Activated CD4-positive, alpha-beta T cell treated with anti-CD3 and anti-CD28 coated beads for 4 hours (primary cell): ENCODE data around the gene POC1A.

ENCODE experiments used
- DNase-seq, 2 donors: peaks; one replicate each; pipeline ENCODE4 v3.0.0-alpha.2; 2020

POC1A gene

GRCh38 chr3:52063026-52063723 is 91.0 kb downstream of the POC1A start:
- DNase-seq, result no peak

- DNase-seq, result no peak
These were observed 91.7 kb downstream of the POC1A start for GRCh38 chr3:52062505-52062904.

DNA sequence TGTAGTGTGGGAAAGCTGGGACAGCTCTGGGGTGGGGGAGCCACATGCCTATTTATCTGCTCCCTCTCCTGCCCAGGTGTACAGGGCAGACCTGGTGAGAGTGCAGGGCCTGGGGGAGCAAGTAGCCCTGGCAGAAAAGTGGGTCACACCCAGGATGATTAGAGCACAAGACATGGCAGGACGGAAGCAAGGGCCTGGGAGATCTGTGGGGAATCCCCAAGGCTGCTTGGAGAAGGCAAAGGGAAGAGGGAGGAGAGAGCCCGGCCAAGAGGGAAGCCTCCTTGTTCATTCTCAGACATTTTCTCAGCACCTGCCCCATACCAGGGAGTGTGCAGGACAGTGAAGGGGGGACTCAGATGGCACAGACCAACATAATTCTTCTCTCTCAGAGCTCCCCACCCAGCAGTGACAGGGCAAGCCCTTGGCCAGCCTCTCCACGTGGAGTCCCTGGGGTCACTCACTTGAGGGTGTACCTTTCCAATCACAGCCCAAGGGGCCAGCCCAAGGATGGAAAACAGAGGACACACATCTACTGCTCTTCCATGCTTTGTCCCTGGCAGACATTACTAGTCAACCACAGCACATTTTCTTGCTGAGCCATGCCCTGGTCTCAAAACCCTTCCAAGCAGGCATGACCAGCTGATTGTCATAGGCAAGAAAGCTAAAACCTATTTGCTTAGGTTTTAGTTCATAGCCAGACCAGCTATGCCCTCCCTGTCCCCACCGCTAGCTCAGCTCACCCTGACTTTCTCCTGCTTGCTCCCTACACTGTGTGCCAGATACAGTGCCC is 92.9 kb downstream of the POC1A start:
- no peak for DNase-seq

GRCh38 chr3:52059781-52060180 is 94.4 kb downstream of the POC1A start:
- no peak for DNase-seq

DNA sequence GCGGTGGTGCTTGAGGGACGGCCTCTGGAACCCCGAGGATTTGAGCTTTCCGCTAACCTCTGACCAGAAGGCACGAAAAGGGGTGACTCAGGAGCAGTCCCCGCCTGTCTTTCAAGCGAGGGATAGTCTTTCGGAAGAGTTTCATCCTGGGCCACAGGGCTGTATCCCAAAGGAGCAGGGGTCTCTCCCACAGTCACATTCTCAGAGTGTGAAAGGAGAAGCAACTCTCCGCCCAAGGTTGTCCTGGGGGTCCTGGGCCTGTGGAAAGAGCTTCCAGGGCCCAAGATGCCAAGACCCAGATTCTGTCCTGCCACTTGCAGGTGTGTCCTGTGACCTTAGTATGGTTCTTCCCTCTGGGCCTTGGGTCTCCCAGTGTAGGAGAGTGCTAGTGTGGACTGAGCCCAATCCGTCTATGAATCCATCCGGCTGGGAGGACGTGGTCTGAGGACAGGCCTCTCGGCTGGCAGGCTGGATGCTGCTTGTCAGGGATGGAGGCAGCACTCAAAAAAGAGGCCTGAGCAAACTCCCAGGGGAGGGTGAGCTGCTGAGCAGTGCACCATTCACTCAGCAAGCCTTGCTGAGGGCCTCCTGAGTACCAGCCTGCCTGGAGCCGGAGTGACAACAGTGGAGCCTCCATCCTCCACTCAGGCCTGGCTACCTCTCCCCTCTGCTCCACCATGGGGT is 96.3 kb downstream of the POC1A start:
- no peak for DNase-seq

DNA sequence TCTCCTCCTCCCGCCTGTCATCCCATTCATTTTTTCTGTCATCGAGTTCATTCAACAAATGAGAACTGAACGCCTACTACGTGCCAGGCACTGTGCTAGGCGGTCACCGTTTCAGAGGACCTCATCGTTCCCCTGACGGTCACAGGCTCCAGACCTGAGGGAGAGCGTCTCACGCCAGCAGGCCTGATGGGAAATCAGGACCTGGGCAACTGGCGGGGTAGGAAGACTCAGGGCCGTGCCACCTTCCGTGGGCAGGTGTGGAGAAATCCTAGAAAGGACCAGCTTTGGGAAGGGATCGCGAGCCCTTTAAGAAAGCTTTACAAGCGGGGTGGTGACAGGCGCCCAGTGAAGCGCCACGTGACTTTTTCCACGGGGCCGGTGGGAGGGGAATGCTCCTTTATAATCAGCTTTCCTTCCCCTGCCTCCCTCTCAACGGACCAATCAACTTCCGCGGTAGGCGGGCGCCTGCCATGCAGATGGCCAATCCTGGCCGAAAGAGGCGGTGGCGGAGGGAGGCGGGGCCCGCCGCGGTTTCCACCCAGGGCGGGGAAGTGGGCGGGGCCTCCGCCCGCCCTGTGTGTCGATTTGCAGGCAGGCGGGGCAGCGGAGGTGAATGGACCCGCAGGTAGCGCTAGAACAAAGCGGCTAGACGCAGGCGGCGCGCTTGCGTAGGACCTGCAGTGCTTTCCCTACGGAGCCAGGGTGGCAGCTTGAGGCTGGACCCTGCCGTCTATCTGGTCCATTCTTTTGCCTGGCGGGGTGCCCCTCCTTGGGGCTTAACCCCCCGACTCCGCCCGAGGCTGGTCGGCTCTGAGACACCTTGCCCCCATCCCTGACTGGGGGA is 97.0 kb downstream of the POC1A start:
- DNase-seq, result peak; percentile 99

DNA sequence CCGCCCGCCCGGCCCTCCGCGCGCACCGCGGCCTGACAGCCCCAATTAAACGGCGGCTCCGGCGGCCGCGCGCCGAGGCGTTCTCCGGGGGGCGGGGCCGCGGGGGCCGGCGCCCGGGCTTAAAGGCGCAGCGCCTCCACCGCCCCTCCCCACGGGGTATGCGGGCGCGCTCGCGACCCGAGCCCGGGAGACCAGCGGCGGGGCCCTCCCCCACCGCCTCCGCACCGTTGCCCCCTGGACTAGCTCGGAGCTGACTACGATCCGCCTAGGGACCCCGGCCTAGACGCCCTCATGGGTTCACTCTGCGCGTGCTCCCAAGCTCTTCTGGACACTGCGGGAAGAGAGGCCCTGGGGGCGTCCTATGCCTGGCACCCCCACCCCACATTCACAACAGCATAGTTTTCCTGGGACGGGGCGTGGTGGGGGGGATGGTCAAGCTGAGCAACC is 97.7 kb downstream of the POC1A start, which contains the start of gene DUSP7:
DUSP7 (minus strand) TSS at position 51 of the 447 bp plus-strand sequence. CDS start 205 bp downstream, outside the sequence.
- DNase-seq, result peak; percentile 67 to 73

GRCh38 chr3:52055537-52056351 is 98.5 kb downstream of the POC1A start:
- DNase-seq, result peak; percentile 27 to 39

DNA sequence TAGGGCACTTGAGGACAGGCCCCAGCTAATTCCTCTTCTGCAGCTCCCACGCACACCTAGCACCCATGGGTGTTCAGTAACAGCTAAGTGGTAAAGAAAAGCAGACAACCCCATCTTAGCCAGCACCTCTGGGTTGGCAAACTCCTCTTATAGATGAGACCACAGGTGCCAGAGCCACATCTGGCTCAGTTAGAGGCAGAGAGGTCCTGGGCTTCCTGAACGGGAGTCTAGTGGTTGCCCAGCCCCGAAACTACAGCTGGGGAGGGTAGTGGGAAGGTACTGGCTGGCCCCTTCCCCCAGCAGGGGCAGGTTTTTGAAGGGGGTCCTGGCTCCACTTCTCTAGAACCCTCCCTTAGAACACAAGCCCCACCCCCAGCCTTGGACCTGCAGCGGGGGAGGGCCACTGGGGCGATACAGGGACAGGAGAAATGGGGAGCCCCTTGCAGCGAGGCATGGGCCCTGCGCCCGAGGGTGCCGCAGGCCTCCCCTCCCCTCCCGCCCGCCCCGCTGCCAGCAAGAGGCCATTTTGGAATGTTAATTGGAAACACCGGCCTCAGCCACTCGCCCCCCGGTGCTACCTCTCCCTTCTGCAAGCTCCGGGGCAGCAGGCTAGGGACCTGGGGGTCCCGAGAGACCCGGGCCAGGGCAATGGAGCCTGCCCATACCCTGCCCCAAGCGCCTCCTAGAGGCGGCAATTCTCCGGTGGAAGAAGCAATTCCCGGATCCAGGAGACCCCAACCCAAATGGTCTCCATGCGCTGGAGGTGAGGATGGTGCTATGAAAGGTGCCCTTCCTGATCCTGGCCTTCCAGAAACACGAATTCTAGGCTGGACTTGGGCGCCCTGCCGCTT is 99.3 kb downstream of the POC1A start:
- DNase-seq, result peak in 1 of 2 donors; percentile 18

DNA sequence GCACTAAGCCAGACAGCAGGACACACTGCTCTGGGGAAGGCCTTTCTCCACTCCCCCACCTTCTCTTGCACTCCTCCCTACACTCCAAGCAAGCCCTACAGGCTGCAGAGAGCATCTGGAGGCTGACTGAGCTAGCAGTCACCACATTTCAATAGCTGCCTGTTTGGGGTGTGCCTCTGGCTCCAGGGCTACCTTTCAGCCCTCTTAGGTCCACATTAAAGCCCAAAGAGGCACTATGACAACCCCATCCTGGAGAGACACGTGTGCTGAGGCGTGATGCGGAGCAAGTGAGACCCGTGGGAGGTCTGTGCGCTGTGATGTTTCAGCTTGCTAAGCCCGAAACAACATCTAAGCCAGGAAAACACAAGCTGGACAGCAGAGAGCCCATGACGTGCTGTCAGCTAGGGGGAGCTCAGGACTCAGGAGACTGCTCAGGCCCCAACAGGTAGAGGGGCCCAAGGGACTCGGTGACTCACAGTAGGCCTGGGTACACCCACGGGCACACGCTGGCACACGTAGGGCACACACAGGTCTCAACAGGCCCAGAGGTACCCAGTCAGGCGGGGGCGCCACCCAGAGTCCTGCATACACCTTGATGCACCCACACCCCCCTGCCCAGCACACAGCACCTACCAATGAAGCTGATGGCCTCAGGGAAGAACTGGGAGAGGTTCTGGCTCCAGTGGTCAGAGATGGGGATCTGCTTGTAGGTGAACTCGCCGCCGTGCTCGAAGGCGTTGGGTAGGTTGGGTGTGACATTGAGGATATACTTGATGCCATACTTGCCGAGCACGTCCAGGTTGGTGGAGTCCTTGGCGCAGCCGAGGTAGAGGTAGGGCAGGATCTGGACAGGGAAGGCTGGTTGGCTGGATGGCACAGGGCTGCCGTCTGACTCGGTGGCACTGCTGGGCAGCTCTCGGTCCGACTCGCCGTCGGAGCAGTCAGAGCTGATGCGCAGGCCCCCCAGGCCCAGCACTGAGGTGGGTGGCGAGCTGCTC is 100.6 kb downstream of the POC1A start:
- peak; percentile 59 to 65 for DNase-seq

DNA sequence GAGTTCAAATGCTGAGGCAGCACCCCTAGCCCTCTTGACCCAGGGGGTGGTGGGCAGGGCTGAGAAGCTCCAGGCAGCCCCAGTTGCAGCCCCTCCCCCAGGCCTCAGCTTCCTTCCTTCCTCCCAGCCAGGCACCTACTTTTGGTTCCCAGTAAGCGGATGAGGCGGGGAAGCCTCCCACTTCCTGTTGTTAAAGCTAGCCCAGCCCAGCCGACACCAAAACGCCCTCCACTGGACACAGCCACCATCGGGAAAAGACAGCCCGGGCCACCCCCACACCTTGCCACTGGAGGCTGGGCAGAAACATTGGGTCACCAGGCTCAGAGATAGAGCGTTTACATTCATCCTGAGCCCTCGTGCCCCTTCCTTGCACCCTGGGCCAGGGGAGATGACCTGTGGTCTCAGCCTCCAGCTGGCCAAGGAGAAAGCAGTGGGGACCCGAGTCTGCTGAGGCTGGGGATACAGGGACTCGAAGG is 101.4 kb downstream of the POC1A start:
- DNase-seq, result peak; percentile 18 to 47

DNA sequence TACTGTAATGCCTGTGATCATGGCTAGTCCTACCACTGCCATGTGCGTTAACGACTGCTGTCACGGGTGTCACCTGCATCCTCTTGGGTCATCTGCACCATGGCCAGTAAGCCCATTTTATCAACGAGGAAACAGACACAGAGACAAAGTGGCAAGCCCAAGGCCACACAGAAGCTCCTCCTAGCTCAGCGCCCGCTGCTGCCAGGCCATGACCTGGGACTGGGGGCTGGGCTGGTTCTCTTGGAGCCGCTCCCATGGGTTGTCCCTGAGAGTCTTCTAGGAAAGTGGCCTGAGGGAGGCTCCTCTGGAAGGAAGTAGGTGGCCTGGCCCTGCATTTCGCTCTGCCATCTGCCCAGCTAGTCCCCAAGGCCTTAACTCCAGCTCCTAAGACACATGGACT is 102.8 kb downstream of the POC1A start:
- DNase-seq, result no peak

- no peak for DNase-seq
These were observed 103.7 kb downstream of the POC1A start for GRCh38 chr3:52050571-52050970.

DNA sequence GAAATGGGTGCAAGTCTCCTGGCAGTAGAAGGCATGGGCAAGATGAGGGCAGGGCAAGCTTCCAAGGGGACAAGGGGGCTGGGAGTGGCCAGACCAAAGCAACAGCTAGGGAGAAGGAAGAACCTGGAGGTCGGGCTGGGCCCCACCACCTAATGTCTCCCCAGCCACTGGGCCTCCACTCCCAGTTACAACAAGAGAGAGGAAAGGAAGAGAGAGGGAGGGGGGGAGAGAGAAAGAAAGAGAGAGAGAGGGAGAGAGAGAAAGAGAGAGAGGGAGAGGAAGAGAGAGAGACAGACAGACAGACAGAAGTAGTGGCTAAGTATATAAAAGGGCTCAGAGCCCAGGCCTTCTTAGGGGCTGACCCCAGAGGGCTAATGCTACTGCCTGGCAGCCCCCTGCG is 104.7 kb downstream of the POC1A start:
- DNase-seq, result no peak

DNA sequence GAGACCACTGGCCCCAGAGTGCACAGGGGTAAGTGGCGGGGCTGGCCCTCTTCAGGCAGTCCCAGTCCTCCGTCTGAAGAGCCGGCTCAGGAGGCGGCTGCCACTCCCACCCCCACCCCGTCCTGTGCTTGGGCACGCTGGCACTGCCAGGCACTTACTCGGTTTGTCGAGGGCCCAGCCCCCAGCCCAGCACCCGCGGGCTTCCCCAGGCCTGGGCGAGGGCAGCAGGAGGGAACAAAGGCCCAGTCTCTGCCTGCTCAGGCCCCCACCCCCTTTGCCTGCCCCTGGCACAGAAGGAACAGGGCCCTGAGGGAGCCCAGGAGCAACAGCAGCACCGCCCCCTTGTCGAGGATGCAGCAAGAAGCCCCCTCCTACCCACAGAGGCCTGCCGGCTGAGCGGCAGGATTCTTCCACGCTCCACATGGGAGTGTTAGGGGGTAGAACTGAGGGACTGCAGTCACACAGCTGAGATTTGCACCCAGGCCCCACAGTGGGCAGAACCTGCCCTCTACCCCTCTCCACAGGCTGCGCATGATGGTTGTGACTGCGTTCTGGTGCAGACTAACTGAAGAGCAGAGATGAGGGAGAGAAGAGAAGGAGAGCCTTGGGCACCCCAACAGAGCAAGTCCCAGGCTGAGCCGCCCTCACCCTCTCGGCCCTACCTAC is 106.8 kb downstream of the POC1A start:
- no peak for DNase-seq

- no peak for DNase-seq
These were observed 107.4 kb downstream of the POC1A start for GRCh38 chr3:52046902-52047239.

DNA sequence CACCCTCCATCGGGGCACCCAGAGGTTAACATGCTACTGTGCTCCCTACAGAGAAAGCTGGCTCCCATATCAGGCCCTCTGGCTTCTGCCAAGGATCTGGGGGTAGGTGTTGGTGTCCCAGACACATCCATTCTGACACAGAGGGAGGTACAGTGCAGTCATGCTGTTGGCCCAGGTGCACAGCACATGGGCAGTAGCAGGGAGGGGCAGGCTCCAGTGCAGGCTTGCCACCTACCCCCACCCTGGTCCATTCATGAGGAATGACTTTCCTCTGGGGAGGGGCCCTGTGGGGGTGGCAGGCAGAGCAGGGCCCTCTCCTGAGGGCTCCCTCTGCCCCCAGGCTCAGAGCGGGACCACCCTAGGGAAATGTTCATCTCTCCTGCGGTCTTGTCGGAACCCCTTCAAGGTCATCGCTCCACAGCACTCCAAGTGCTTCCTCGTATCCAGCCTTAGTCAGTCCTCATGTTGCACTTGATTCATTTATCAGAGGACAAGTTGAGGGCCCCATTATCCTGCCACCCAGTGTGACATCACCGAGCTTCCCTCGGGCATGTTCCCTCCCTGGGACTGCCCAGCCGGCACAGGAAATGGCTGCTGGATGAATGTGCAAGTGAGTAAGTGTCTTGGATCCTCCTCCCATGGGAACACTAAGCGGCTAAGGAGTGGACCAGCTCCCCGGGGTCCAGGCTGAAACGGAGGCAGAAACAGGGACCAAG is 107.9 kb downstream of the POC1A start:
- DNase-seq, result no peak
